CD4-positive, alpha-beta T cell treated with Interleukin-10 for 1 hour (primary cell): ENCODE results near the gene CASTOR1.
A peak's percentile ranks its signal among the peaks of the same experiment; 100 is the strongest.

Source experiments
- DNase-seq: peaks from one replicate; pipeline ENCODE4 v3.0.0-alpha.2; 2020

The CASTOR1 gene

GRCh38 chr22:30297991-30298701 lies 8.8 kb upstream of the CASTOR1 start:
- no peak for DNase-seq

- no peak for DNase-seq
Measured at GRCh38 chr22:30297276-30297990, 8.1 kb upstream of the CASTOR1 start.

- DNase-seq, result no peak
Measured at GRCh38 chr22:30296833-30297232, 7.5 kb upstream of the CASTOR1 start.

GRCh38 chr22:30296324-30296723 lies 7.0 kb upstream of the CASTOR1 start:
- DNase-seq, result no peak

DNA sequence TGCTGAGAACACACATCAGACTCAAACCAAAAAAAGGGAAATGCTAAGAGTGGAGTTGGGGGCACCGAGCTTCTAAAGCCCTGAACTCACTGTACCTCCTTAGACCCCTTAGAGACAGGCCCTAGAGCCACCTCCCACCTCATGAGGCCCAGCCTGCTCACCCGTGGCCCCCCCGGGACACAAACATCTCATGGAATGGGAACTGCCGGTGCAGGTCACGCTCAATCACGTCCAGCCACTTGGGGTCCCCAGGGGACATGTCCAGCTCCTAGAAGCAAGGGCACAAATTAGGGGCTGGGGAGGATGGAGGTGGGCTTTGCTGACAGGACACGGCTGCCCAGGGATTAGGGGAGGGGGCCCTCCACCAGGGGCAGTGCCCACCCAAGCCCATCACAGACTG lies 6.3 kb upstream of the CASTOR1 start:
- DNase-seq, result no peak

DNA sequence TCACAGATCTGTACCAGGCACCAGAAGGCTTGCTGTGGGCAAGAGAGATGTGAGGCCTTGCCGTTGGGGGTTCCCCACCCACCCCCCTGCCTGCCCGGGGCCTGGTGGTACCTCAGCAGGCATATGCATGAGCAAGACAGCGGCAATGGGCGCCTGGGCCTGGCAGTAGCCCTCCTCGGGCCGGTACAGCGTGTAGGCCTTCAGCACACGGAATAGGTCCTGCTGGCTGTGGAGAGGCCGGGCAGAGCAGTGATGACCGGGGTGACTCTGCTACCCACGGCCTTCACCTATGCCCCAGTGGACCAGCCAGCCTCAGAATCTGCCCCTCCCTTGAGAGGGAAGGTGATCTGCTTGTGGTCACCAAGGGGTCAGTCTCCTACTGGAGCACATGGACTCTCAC lies 5.5 kb upstream of the CASTOR1 start:
- no peak for DNase-seq

GRCh38 chr22:30294066-30294465 lies 4.8 kb upstream of the CASTOR1 start:
- no peak for DNase-seq

- DNase-seq, result no peak
Measured at GRCh38 chr22:30293026-30293425, 3.7 kb upstream of the CASTOR1 start.

- no peak for DNase-seq
Measured at GRCh38 chr22:30292069-30292970, 3.0 kb upstream of the CASTOR1 start.

GRCh38 chr22:30291058-30291892 lies 2.0 kb upstream of the CASTOR1 start:
- no peak for DNase-seq

- no peak for DNase-seq
Measured at GRCh38 chr22:30290342-30291057, 1.2 kb upstream of the CASTOR1 start.

GRCh38 chr22:30289980-30290313 lies 642 bp upstream of the CASTOR1 start:
- no peak for DNase-seq

GRCh38 chr22:30288419-30289140 lies 725 bp downstream of the CASTOR1 start:
- DNase-seq, result no peak

- peak; percentile 90 for DNase-seq
Measured at GRCh38 chr22:30287648-30288418, 1.5 kb downstream of the CASTOR1 start.

DNA sequence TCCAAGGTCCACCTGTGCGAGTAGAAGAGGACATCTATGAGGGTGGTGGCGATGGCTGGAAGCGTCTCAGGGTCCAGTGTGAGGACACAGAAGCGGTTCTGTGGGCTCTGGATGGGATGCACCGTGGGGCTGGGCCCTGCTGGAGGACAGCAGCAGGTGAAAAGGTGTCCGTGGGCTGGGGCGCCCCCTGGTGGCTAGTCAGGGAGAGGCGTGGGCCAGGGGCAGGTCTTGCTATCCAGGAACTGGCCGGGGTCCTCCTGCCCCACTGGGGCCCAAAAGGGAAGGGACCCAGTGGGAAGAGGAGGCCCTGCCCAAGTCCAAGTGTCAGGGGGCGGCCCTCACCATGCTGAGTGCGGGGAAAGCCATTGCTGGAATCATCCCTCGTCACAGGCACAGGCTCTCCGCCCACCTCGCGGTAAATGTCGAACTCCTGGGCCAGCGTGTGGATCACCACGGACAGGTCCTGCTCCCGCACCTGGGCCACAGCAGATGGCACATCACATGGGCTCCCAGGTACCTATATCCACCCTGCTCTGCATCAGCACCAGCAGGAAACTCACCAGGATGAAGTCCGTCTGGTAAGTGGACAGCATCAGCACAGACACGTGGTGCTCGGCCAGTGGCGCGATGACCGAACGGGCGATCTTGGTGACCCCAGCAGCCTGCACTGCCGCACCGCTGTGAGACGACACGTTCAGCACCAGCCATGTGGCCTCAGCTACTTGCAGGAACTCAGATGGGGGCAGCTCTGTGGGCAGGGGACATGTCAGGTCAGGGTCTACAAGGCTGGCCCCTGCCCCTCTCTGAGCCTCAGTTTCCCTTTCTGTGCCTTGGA lies 2.3 kb downstream of the CASTOR1 start:
- DNase-seq, result peak; percentile 87

GRCh38 chr22:30286331-30286730 lies 3.0 kb downstream of the CASTOR1 start:
- DNase-seq, result no peak

GRCh38 chr22:30285846-30286200 lies 3.5 kb downstream of the CASTOR1 start:
- no peak for DNase-seq

GRCh38 chr22:30285176-30285845 lies 4.0 kb downstream of the CASTOR1 start:
- DNase-seq, result no peak

- no peak for DNase-seq
Measured at GRCh38 chr22:30284666-30285065, 4.6 kb downstream of the CASTOR1 start.
